GM15510 (cell line): ENCODE data around the gene SP2.

ENCODE experiments used
- POLR2A ChIP-seq: IDR thresholded peaks from 3 replicates; pipeline ENCODE4 v1.6.1; 2011; ENCODE audit warnings: borderline replicate concordance; ENCODE audit not compliant: insufficient read length; ENCODE audit errors: extremely low read depth

Gene SP2

GRCh38 chr17:47878203-47879027 is 17.6 kb upstream of the SP2 start:
- no peak for TF ChIP-seq POLR2A

- no peak for TF ChIP-seq POLR2A
Measured at GRCh38 chr17:47879028-47879585, 16.9 kb upstream of the SP2 start.

- TF ChIP-seq POLR2A: no peak
Measured at GRCh38 chr17:47879776-47880454, 16.1 kb upstream of the SP2 start.

- TF ChIP-seq POLR2A: no peak
Measured at GRCh38 chr17:47882247-47882646, 13.8 kb upstream of the SP2 start.

- no peak for TF ChIP-seq POLR2A
Measured at GRCh38 chr17:47882695-47883588, 13.1 kb upstream of the SP2 start.

GRCh38 chr17:47883589-47884426 is 12.2 kb upstream of the SP2 start:
- no peak for TF ChIP-seq POLR2A

GRCh38 chr17:47884427-47884740 is 11.7 kb upstream of the SP2 start:
- TF ChIP-seq POLR2A: no peak

- TF ChIP-seq POLR2A: no peak
Measured at GRCh38 chr17:47884905-47885730, 10.9 kb upstream of the SP2 start.

GRCh38 chr17:47888293-47888692 is 7.7 kb upstream of the SP2 start:
- TF ChIP-seq POLR2A: no peak

GRCh38 chr17:47889734-47890529 is 6.1 kb upstream of the SP2 start:
- TF ChIP-seq POLR2A: no peak

- TF ChIP-seq POLR2A: no peak
Measured at GRCh38 chr17:47891545-47892088, 4.4 kb upstream of the SP2 start.
